Neural progenitor cell (in vitro differentiated cells): ENCODE results near the gene PRCP.

Experiments used
- CTCF ChIP-seq: fragments of 200-600 bp; sonication (generic); IDR thresholded peaks from 2 replicates; pipeline ENCODE4 v1.5.1; 2017; ENCODE audit warnings: antibody characterized with exemption, mild to moderate bottlenecking
- EZH2 ChIP-seq: fragments of 200-600 bp; sonication (generic); IDR thresholded peaks from 2 replicates; pipeline ENCODE4 v1.6.1; 2017; ENCODE audit warnings: antibody characterized with exemption, mild to moderate bottlenecking, moderate library complexity
- EZH2phosphoT487 ChIP-seq: fragments of 200-600 bp; sonication (generic); IDR thresholded peaks from 2 replicates; pipeline ENCODE4 v1.6.1; 2017; ENCODE audit warnings: antibody characterized with exemption

- TF ChIP-seq CTCF (no peak), EZH2phosphoT487 (peak; percentile 100), EZH2 (no peak)
Observed at GRCh38 chr11:82845356-82846353, 54.6 kb downstream of the PRCP start.
